ENCODE results near the gene C16orf54.
"Not testable (repeated sequence)": the region's sequence is repeated elsewhere in the genome, so short reads cannot be mapped to it uniquely, and the experiment has no call there.

The C16orf54 gene

DNA sequence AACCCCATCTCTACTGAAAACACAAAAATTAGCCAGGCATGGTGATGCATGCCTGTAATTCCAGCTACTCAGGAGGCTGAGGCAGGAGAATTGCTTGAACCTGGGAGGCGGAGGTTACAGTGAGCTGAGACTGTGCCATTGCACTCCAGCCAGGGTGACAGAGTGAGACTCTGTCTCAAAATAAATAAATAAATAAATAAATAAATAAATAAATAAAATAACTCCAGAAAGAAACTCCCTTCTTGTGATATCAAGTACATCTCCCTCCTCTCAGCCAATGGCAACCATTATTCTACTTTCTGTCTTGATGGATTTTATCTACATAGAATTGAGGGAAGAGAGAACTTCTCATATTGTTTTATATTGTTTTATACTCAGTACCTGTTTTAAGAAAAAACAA is 38.6 kb downstream of the C16orf54 start:
- not testable (repeated sequence) for DNase-seq (ENCODE audit: low spot score)

GRCh38 chr16:29705030-29705429 is 40.8 kb downstream of the C16orf54 start:
- DNase-seq (ENCODE audit: low spot score) = no peak

DNA sequence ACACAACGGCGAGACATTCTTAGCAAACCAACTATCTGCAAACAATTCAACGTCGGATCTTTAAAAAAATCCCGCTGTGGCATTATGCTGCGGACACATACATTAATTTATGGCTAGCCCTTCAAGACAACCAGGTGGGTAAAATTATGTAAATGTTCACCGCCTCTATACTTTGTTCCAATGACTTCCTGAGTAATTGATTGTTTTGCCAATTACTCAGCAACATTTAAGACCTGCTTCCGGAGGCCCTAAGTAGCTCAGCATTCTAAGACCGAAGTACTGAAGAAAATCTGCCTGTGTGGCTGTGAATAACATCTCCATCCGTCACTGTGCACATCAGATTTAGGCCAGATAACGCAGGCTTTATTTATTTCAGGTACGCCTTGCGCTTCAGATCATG is 43.5 kb downstream of the C16orf54 start:
- DNase-seq (ENCODE audit: low spot score) = no peak

- DNase-seq (ENCODE audit: low spot score) = no peak
These were observed 44.6 kb downstream of the C16orf54 start for GRCh38 chr16:29701214-29701555.

- peak; percentile 72 for DNase-seq (ENCODE audit: low spot score)
These were observed 45.4 kb downstream of the C16orf54 start for GRCh38 chr16:29700253-29700987.

- DNase-seq (ENCODE audit: low spot score) = no peak
These were observed 46.2 kb downstream of the C16orf54 start for GRCh38 chr16:29699324-29700219.

DNA sequence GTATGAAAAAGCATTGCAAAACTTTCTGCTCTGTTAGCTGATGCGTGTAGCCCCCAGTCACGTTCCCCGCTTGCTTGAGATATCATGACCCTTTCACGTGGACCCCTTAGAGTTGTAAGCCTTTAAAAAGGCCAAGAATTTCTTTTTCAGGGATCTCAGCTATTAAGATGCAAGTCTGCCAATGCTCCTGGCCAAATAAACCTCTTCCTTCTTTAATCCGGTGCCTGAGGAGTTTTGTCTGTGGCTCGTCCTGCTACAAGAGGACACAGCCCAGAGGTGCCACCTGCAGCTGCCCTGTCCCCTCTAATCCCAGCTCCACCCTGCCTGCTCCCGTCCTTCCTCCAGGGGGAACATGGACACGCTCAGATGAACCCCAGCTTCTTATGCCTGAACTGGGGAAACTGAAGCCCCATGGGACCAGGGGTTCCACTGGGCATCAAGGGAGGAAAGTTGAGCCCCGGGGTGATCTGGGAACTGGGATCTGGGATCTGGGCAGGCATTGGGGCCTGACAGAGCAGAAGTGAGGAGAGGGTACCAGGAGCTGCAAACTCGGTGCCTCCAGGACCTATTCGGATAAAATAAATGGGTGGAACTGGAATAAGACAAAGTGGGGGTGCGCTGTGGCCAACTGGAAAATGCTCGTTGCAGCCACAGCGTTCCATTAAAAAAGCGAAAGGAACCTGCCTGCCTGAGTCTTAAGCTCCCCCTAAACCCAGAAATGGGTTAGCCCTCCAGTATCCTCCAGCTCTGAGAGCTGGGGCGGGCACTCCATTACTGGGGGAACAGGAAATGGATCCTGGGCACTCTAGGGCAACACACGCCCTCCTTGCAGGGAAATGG is 47.1 kb downstream of the C16orf54 start:
- no peak for DNase-seq (ENCODE audit: low spot score)

GRCh38 chr16:29698042-29698441 is 47.7 kb downstream of the C16orf54 start:
- no peak for DNase-seq (ENCODE audit: low spot score)

GRCh38 chr16:29697391-29697790 is 48.4 kb downstream of the C16orf54 start:
- DNase-seq (ENCODE audit: low spot score) = no peak

DNA sequence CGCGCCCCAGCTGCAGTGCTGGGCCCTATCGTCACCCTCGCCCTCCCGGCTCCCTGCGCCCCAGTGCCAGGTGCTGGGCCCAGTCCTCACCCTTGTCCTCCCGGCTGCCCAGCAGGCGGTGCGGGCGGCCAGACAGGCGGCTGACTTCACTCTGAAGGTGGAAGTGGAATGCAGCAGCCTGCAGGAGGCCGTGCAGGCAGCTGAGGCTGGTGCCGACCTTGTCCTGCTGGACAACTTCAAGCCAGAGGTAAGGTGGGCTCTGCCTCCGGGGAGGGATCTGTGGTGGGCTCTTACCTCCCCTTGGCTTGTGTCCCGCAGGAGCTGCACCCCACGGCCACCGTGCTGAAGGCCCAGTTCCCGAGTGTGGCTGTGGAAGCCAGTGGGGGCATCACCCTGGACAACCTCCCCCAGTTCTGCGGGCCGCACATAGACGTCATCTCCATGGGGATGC is 48.9 kb downstream of the C16orf54 start:
- DNase-seq (ENCODE audit: low spot score) = no peak

GRCh38 chr16:29695675-29696074 is 50.1 kb downstream of the C16orf54 start:
- DNase-seq (ENCODE audit: low spot score) = not testable (repeated sequence)

- DNase-seq (ENCODE audit: low spot score) = no peak
These were observed 51.2 kb downstream of the C16orf54 start for GRCh38 chr16:29694384-29695195.

DNA sequence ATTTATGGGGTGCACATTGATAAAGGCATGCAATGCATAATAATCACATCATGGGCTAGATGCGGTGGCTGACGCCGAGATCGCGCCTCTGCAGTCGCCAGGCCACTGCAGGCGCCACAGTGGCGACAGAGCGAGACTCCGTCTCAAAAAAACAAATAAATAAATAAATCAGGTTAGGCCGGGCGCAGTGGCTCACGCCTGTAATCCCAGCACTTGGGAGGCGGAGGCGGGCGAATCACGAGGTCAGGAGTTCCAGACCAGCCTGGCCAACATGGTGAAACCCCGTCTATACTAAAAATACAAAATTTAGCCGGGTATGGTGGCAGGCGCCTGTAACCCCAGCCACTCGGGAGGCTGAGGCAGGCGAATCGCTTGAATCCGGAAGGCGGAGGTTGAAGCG is 53.2 kb downstream of the C16orf54 start:
- DNase-seq (ENCODE audit: low spot score) = not testable (repeated sequence)

All from Ammon's horn (tissue), 1 donor.